Gastrocnemius medialis (tissue), 4 donors: Measurements from ENCODE around the gene OR1Q1.

ENCODE experiments used
- POLR2A ChIP-seq, 2 donors: fragments of 450-650 bp; IDR thresholded peaks; one replicate each; pipeline ENCODE4 v1.6.1; 2017; ENCODE audit warnings: antibody characterized with exemption in 2 of 2, mild to moderate bottlenecking in 2 of 2, moderate library complexity in 2 of 2
- TF ChIP-seq, protein P1 (sequence below), 5 experiments: fragments of 450-650 bp in 3 of 5; fragments of 200-600 bp in 2 of 5; sonication (generic) in 2 of 5; IDR thresholded peaks in 4 of 5; conservative IDR thresholded peaks in 1 of 5; 1 replicate in 4 of 5; 2 replicates in 1 of 5; pipeline ENCODE4 v1.5.1; 2016 to 2019; ENCODE audit warnings: antibody characterized with exemption in 5 of 5, mild to moderate bottlenecking in 3 of 5, moderate library complexity in 3 of 5

DNA sequence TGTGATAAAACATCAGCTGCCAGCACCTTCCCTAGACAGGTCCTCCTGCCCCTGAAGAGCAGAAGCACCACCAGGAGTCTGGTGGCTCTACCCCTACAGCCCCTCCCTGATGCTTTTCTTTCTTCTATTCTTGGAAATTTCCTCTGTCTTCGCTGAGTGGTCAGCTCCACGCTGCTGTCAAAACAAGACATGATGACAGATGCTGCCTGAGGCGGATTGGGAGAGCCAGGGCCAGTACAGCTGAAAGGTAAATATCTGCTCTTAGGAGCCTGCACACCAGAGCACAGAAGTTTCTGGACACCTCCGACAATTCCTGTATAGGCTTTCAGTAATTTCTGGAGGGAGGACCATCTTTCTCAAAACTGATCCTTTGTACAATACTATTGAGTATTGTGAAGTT is 4.7 kb upstream of the OR1Q1 start:
- TF ChIP-seq, protein P1, sequence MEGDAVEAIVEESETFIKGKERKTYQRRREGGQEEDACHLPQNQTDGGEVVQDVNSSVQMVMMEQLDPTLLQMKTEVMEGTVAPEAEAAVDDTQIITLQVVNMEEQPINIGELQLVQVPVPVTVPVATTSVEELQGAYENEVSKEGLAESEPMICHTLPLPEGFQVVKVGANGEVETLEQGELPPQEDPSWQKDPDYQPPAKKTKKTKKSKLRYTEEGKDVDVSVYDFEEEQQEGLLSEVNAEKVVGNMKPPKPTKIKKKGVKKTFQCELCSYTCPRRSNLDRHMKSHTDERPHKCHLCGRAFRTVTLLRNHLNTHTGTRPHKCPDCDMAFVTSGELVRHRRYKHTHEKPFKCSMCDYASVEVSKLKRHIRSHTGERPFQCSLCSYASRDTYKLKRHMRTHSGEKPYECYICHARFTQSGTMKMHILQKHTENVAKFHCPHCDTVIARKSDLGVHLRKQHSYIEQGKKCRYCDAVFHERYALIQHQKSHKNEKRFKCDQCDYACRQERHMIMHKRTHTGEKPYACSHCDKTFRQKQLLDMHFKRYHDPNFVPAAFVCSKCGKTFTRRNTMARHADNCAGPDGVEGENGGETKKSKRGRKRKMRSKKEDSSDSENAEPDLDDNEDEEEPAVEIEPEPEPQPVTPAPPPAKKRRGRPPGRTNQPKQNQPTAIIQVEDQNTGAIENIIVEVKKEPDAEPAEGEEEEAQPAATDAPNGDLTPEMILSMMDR (IDR thresholded peaks at IDR 0.05 in 4 of 5, conservative IDR thresholded peaks at IDR 0.05 in 1 of 5), result no peak
- no peak for TF ChIP-seq POLR2A (IDR thresholded peaks at IDR 0.05)
